ENCODE results near the gene QKI.
"Not testable (repeated sequence)": the region's sequence is repeated elsewhere in the genome, so short reads cannot be mapped to it uniquely, and the experiment has no call there.

The QKI gene

DNA sequence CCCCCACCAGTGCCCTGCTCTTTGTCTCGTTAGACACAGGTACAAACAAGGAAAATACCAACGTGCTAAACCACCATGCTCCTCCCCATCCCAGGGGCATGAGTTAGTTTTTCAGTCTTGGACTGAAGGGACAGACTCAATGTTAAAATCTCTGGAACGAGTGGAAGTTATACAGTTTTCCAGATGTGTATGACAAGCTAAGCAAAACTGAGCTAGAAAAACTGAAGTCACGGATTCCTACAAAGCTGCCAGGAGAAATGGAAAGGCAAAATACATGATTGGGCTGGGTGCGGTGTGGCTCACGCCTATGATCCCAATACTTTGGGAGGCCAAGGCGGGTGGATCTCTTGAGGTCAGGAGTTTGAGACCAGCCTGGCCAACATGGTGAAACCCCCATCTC is 34.3 kb upstream of the QKI start:
- H3K4me1 ChIP-seq: no peaks in the 10 kb centered on the region
- TF ChIP-seq, protein P1, sequence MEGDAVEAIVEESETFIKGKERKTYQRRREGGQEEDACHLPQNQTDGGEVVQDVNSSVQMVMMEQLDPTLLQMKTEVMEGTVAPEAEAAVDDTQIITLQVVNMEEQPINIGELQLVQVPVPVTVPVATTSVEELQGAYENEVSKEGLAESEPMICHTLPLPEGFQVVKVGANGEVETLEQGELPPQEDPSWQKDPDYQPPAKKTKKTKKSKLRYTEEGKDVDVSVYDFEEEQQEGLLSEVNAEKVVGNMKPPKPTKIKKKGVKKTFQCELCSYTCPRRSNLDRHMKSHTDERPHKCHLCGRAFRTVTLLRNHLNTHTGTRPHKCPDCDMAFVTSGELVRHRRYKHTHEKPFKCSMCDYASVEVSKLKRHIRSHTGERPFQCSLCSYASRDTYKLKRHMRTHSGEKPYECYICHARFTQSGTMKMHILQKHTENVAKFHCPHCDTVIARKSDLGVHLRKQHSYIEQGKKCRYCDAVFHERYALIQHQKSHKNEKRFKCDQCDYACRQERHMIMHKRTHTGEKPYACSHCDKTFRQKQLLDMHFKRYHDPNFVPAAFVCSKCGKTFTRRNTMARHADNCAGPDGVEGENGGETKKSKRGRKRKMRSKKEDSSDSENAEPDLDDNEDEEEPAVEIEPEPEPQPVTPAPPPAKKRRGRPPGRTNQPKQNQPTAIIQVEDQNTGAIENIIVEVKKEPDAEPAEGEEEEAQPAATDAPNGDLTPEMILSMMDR (IDR thresholded peaks at IDR 0.05): no peak

DNA sequence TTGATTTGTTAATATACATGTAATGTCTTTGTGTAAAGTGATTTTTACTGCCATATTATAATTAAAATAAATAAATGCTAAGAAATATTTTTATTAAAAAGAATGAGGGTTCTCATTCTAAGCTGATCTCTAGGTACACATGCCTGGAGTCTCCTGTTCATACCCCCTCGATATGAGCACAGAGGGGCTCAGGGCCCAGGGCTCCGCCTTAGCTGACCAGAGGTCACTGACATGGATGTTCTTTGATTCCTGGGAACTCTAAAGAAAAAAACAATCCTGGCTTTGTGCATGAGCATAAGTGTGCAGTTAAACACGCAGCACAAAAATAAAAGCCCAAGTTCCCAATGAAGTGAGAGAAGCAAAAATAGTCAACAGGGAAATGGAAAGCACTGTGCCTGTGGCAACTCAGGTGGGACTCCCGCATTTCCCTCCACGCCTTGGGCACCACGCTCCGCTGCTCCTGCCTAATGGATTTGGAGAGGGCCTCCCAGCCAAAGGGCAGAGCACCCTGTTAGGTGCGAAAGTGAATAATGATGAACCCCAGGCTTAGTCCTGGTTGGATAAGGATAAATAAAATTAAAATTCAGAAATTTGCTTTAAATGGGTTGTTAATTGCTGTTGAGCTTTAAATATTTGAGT is 33.3 kb upstream of the QKI start:
- no peak for DNase-seq
- Histone ChIP-seq H3K4me3 (no peak overlapping the region), H3K4me1 (no peaks in the 10 kb centered on the region), H3K9me3 (no peaks in the 10 kb centered on the region), H3K27me3 (no peaks in the 10 kb centered on the region), H3K27ac (no peak overlapping the region), H3K36me3 (no peaks in the 10 kb centered on the region)
- intact Hi-C loops (cut with DNase I; ENCODE audit: low total_unique reads): no loop called here
- TF ChIP-seq, protein P1 (IDR thresholded peaks at IDR 0.05): no peak

More for the DNA sequence above, 34.3 kb upstream of the QKI start:
- intact Hi-C loops (cut with DNase I; ENCODE audit: low total_unique reads): no loop called here
- no peaks in the 10 kb centered on the region for H3K9me3 ChIP-seq
- no peak overlapping the region for H3K4me3 ChIP-seq
- H3K27me3 ChIP-seq: no peaks in the 10 kb centered on the region
- H3K27ac ChIP-seq: no peak overlapping the region
- DNase-seq: no peak
- no peaks in the 10 kb centered on the region for H3K36me3 ChIP-seq

DNA sequence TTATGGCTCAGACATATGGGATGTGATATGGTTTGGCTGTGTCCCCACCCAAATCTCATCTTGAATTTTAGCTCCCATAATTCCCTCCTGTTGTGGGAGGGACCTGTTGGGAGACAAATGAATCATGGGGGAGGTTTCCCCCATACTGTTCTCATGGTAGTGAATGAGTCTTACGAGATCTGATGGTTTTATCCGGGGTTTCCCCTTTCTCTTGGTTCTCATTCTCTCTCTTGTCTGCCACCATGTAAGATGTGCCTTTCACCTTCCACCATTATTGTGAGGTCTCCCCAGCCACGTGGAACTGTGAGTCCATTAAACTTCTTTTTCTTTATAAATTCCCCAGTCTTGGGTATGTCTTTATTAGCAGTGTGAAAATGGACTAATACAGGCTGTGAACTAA is 31.1 kb upstream of the QKI start:
- intact Hi-C loops (cut with DNase I; ENCODE audit: low total_unique reads); H3K36me3 ChIP-seq; H3K27ac ChIP-seq; H3K27me3 ChIP-seq; H3K9me3 ChIP-seq; DNase-seq; H3K4me3 ChIP-seq; H3K4me1 ChIP-seq: not testable (repeated sequence)

DNA sequence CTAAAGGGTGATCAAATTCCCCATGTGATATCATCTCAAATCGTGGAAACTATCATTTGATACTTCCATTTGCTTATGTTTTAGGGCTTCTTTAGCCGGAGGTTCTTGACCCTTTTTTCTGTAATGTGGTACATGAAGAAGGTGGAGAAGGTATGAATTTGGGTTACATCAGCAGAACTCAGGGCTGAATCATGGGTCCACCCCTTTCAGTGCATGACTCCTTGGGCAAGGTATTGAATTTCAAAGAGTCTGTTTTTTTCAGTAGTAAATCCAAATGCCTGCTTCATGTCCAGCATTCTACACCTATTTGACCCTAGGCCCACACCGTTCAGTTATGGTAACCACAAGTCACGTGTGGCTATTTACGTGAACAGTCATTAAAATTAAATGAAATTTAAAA is 30.6 kb upstream of the QKI start:
- H3K9me3 ChIP-seq: no peaks in the 10 kb centered on the region
- intact Hi-C loops (cut with DNase I; ENCODE audit: low total_unique reads): no loop called here
- DNase-seq: no peak
- no peak overlapping the region for H3K27ac ChIP-seq
- H3K4me3 ChIP-seq: no peak overlapping the region
- H3K27me3 ChIP-seq: no peaks in the 10 kb centered on the region
- TF ChIP-seq, protein P1 (IDR thresholded peaks at IDR 0.05): no peak
- H3K36me3 ChIP-seq: no peaks in the 10 kb centered on the region
- H3K4me1 ChIP-seq: no peaks in the 10 kb centered on the region

DNA sequence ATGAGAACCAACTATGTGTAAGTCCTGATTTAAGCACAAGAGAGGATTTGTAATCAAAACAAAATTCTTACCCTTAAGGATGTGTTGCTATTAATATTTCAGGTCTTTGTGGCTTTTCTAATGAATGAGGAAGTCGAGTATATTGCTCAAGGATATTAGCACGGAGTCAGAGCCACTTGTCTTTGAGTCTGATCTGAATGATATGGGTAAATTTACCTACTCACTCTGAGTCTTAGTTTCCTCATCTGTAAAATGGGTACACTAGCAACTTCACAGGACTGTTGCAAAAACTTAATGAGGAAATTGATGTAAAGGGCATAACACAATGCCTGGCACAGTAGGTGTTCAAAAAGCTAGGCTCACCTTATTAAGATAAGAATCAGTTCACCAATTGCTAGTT is 30.0 kb upstream of the QKI start:
- TF ChIP-seq, protein P1 (IDR thresholded peaks at IDR 0.05): no peak
- no peak overlapping the region for H3K4me3 ChIP-seq
- no peaks in the 10 kb centered on the region for H3K36me3 ChIP-seq
- intact Hi-C loops (cut with DNase I; ENCODE audit: low total_unique reads): no loop called here
- H3K4me1 ChIP-seq: no peaks in the 10 kb centered on the region
- no peak for DNase-seq
- H3K27me3 ChIP-seq: no peaks in the 10 kb centered on the region
- no peaks in the 10 kb centered on the region for H3K9me3 ChIP-seq
- no peak overlapping the region for H3K27ac ChIP-seq

DNA sequence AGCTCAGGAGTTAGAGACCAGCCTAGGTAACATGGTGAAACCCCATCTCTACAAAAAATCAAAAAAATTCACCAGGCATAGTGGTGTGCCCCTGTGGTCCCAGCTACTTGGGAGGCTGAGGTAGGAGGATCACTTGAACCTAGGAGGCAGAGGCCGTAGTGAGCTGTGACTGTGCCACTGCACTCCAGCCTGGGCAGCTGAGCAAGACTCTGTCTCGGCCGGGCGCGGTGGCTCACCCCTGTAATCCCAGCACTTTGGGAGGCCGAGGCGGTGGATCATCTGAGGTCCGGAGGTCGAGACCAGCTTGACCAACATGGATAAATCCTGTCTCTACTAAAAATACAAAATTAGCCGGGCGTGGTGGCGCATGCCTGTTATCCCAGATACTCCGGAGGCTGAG is 29.0 kb upstream of the QKI start:
- DNase-seq; H3K27me3 ChIP-seq; H3K4me1 ChIP-seq; H3K9me3 ChIP-seq; intact Hi-C loops (cut with DNase I; ENCODE audit: low total_unique reads); H3K27ac ChIP-seq; H3K4me3 ChIP-seq; H3K36me3 ChIP-seq: not testable (repeated sequence)

DNA sequence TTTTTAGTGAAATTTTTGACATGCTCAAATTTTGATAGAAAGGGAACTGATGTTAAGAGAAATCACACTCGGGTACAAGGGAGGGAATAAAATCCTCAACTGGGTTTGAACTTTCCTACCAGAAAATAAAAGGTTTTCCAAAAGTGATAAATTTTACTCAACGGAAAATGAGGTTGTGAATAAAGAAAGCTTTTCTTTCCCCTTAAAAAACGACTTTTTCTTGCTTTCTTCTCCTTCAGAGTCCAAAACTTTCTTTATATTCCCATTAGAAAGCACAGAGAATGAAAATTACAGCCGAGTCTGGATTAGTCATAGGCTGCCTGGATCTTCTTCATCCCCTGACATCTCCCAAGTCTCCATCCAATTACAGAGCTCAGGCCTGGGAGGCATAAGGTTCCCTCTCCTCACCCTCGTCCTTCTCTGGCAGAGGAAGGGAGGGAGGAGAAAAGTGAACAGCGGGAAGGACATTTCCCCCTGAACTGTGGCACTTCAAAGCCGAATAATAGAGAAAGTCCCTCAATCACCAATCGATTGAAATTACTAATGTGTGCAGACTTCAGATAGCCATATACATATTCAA is 28.1 kb upstream of the QKI start:
- no peaks in the 10 kb centered on the region for H3K9me3 ChIP-seq
- no peaks in the 10 kb centered on the region for H3K4me1 ChIP-seq
- no peak overlapping the region for H3K4me3 ChIP-seq
- H3K27ac ChIP-seq: no peak overlapping the region
- no peaks in the 10 kb centered on the region for H3K36me3 ChIP-seq
- no peak for DNase-seq
- intact Hi-C loops (cut with DNase I; ENCODE audit: low total_unique reads): no loop called here
- TF ChIP-seq, protein P1 (IDR thresholded peaks at IDR 0.05): no peak
- no peaks in the 10 kb centered on the region for H3K27me3 ChIP-seq

Data from tibial artery (tissue), 4 donors.